Measurements from ENCODE around the gene PANX2.
"Not testable (repeated sequence)": the region's sequence is repeated elsewhere in the genome, so short reads cannot be mapped to it uniquely, and the experiment has no call there.

The PANX2 gene

DNA sequence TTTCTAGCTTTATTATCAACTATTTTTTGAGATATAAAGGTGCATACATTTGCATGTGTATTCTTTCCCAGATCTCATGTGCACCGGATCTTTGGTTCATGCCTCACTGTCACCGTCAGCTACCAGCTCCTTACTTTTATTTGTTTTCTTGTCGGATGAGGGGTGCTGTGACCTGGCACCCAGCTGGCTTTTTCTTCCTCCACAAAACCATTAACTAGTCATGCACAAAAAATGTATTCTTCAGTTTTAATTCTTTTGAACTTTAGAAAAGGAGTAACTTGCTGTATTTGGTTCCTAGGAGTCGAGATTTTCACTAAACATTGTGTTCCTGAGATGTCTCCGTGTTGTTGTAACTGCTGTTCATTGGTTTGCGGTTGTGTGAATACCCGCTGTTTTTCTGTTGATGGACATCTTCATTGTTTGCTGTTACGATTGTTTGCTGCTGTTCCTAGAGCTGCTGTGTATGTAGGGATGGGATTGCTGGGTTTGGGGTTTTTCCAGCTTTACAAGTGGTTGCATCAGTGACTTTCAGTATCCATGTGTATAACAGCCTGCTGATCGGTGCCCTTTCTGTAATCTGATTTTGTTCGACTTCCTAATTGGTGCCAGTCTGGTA lies 41.3 kb upstream of the PANX2 start:
- Histone ChIP-seq H3K27ac (no peak overlapping the region), H2AFZ (ENCODE audit: low read depth) (no peak overlapping the region), H3K4me2 (no peak overlapping the region), H3K36me3 (ENCODE audit: insufficient read depth) (no peaks in the 10 kb centered on the region), H3K27me3 (ENCODE audit: insufficient read depth, low read depth) (no peaks in the 10 kb centered on the region), H3K9ac (no peak overlapping the region), H3K4me1 (ENCODE audit: low read depth, poor library complexity, severe bottlenecking) (no peaks in the 10 kb centered on the region), H3K79me2 (ENCODE audit: insufficient read depth, low read depth) (no peaks in the 10 kb centered on the region), H4K20me1 (ENCODE audit: insufficient read depth) (no peaks in the 10 kb centered on the region), H3K4me3 (IDR thresholded peaks at IDR 0.05; ENCODE audit: insufficient read depth, low read depth, low read length) (no peak overlapping the region)
- no peak for TF ChIP-seq CTCF (conservative IDR thresholded peaks at IDR 0.05; ENCODE audit: low read depth, low read length)

- TF ChIP-seq CTCF (conservative IDR thresholded peaks at IDR 0.05; ENCODE audit: low read depth, low read length): no peak
- Histone ChIP-seq H4K20me1 (ENCODE audit: insufficient read depth) (no peaks in the 10 kb centered on the region), H3K27me3 (ENCODE audit: insufficient read depth, low read depth) (no peaks in the 10 kb centered on the region)
Observed at GRCh38 chr22:50131894-50132293, 38.6 kb upstream of the PANX2 start.

DNA sequence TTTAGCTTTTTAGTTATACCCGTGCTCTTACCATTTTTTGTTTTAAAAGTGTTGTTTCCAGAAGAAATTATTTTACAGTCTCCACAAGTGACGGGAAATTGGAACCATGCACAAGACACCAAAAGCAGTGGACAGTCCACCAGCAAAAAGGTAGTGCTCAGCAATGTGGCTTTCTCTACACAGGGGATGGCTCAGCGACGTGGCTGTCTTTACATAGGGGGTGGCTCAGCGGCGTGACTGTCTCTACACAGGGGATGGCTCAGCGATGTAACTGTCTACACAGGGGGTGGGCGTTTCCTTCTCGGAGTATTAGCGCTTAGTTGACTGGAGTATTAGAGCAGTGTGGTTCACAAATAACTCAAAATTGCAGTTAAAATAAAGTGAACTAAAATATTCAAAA lies 36.0 kb upstream of the PANX2 start:
- Histone ChIP-seq H3K4me3 (IDR thresholded peaks at IDR 0.05; ENCODE audit: insufficient read depth, low read depth, low read length) (no peak overlapping the region), H3K9ac (no peak overlapping the region), H3K27me3 (ENCODE audit: insufficient read depth, low read depth) (no peaks in the 10 kb centered on the region), H3K4me2 (no peak overlapping the region), H3K27ac (no peak overlapping the region), H3K36me3 (ENCODE audit: insufficient read depth) (no peaks in the 10 kb centered on the region), H3K79me2 (ENCODE audit: insufficient read depth, low read depth) (no peaks in the 10 kb centered on the region), H3K4me1 (ENCODE audit: low read depth, poor library complexity, severe bottlenecking) (peaks cover 17% of the 10 kb centered on the region), H2AFZ (ENCODE audit: low read depth) (no peak overlapping the region), H4K20me1 (ENCODE audit: insufficient read depth) (no peaks in the 10 kb centered on the region)
- TF ChIP-seq CTCF (conservative IDR thresholded peaks at IDR 0.05; ENCODE audit: low read depth, low read length): no peak

More at GRCh38 chr22:50131894-50132293, 38.6 kb upstream of the PANX2 start:
- no peak overlapping the region for H2AFZ ChIP-seq (ENCODE audit: low read depth)
- H3K36me3 ChIP-seq (ENCODE audit: insufficient read depth): no peaks in the 10 kb centered on the region
- no peaks in the 10 kb centered on the region for H3K79me2 ChIP-seq (ENCODE audit: insufficient read depth, low read depth)
- no peak overlapping the region for H3K4me2 ChIP-seq
- H3K27ac ChIP-seq: no peak overlapping the region
- H3K4me3 ChIP-seq (IDR thresholded peaks at IDR 0.05; ENCODE audit: insufficient read depth, low read depth, low read length): no peak overlapping the region
- no peaks in the 10 kb centered on the region for H3K4me1 ChIP-seq (ENCODE audit: low read depth, poor library complexity, severe bottlenecking)
- H3K9ac ChIP-seq: no peak overlapping the region

DNA sequence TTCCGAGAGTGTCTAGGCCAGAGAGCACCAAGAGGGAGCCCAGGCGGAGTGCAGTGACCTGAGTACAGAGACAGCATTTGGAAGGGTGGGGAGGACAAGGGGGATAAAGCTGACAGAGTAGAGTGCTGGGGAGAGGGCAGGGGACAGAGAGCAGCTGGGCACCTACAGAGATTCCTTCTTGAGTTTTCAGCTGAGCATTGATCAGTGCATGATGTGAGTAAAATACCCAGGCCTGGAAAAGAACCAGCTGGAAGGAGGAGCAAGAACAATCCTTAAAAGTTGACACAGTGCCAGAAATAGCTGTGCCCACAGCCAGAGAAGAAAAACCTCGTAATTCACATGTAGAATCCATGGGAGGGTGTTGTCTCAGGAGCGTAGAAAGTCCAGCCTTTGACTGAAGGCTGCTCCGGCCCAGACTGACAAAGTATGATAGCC lies 33.9 kb upstream of the PANX2 start:
- H3K4me3 ChIP-seq (IDR thresholded peaks at IDR 0.05; ENCODE audit: insufficient read depth, low read depth, low read length): no peak overlapping the region
- H3K27me3 ChIP-seq (ENCODE audit: insufficient read depth, low read depth): no peaks in the 10 kb centered on the region
- no peak for TF ChIP-seq CTCF (conservative IDR thresholded peaks at IDR 0.05; ENCODE audit: low read depth, low read length)
- no peak overlapping the region for H3K4me2 ChIP-seq
- no peak overlapping the region for H3K9ac ChIP-seq
- H3K79me2 ChIP-seq (ENCODE audit: insufficient read depth, low read depth): no peaks in the 10 kb centered on the region
- H3K4me1 ChIP-seq (ENCODE audit: low read depth, poor library complexity, severe bottlenecking): peaks cover 36% of the 10 kb centered on the region
- H3K27ac ChIP-seq: no peak overlapping the region
- no peaks in the 10 kb centered on the region for H3K36me3 ChIP-seq (ENCODE audit: insufficient read depth)
- no peaks in the 10 kb centered on the region for H4K20me1 ChIP-seq (ENCODE audit: insufficient read depth)
- no peak overlapping the region for H2AFZ ChIP-seq (ENCODE audit: low read depth)

DNA sequence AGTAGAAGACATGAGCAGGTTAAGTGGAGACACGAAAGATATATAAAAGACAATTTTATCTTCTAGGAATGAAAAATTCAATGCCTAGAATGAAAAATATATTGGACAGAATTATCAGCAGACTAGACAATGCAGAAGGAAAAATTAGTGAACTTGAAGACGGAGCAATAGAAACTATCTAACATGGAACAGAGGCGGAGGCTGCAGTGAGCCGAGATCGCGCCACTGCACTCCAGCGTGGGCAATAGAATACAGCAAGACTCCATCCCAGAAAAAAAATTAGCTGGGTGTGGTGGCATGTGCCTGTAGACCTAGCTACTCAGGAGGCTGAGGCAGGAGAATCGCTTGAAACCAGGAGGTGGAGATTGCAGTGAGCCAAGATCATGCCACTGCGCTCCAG lies 33.3 kb upstream of the PANX2 start:
- not testable (repeated sequence) for H3K27me3 ChIP-seq (ENCODE audit: insufficient read depth, low read depth); H3K4me3 ChIP-seq (IDR thresholded peaks at IDR 0.05; ENCODE audit: insufficient read depth, low read depth, low read length); H3K36me3 ChIP-seq (ENCODE audit: insufficient read depth); H2AFZ ChIP-seq (ENCODE audit: low read depth); H3K4me2 ChIP-seq; H3K79me2 ChIP-seq (ENCODE audit: insufficient read depth, low read depth); H3K9ac ChIP-seq; H3K27ac ChIP-seq; H4K20me1 ChIP-seq (ENCODE audit: insufficient read depth)
- H3K4me1 ChIP-seq (ENCODE audit: low read depth, poor library complexity, severe bottlenecking): peaks cover 38% of the 10 kb centered on the region

Measured in KMS-11 (cell line).